K562 (cell line): ENCODE measurements around the gene HMG20B. TPM values are rescaled to one million over a fixed set of nuclear protein-coding genes. Genes with fewer than 3 reads are reported as not detected.

Source experiments
- CREM ChIP-seq: IDR thresholded peaks from 2 replicates; pipeline ENCODE4 v1.6.1; 2014; ENCODE audit warnings: antibody characterized with exemption, low read depth
- HIVEP1 ChIP-seq: fragments of 250-450 bp; sonication (Bioruptor Pico); IDR thresholded peaks from 2 replicates; pipeline ENCODE4 v1.4.0; 2020; ENCODE audit warnings: mild to moderate bottlenecking
- HOMEZ ChIP-seq: fragments of 250-450 bp; sonication (Bioruptor Pico); IDR thresholded peaks from 2 replicates; pipeline ENCODE4 v1.4.0; 2020; ENCODE audit warnings: mild to moderate bottlenecking, moderate library complexity
- NCOA6 ChIP-seq: fragments of 450-650 bp; IDR thresholded peaks from 2 replicates; pipeline ENCODE4 v1.6.1; 2017; ENCODE audit warnings: mild to moderate bottlenecking
- NRF1 ChIP-seq, 2 experiments: fragments of 450-650 bp; IDR thresholded peaks in 1 of 2; conservative IDR thresholded peaks in 1 of 2; 2 replicates each; pipeline ENCODE4 v1.6.1; 2014; ENCODE audit warnings: mild to moderate bottlenecking in 2 of 2
- POLR2G ChIP-seq: fragments of 200-400 bp; formaldehyde crosslinking; IDR thresholded peaks from 2 replicates; pipeline ENCODE4 v1.6.1; 2017; ENCODE audit warnings: low read depth, mild to moderate bottlenecking, antibody characterized with exemption, low read length, moderate library complexity
- RAD51 ChIP-seq: fragments of 450-650 bp; IDR thresholded peaks from 2 replicates; pipeline ENCODE4 v1.7.1; 2016; ENCODE audit warnings: low read depth, mild to moderate bottlenecking, borderline replicate concordance
- SIRT6 ChIP-seq: IDR thresholded peaks from one replicate; pipeline ENCODE4 v1.6.1; 2012; ENCODE audit warnings: low read depth, mild to moderate bottlenecking, control low read depth, inconsistent platforms, low read length, moderate library complexity
- TEAD1 ChIP-seq, 2 experiments: fragments of 450-650 bp in 1 of 2; sonication (generic) in 1 of 2; formaldehyde crosslinking; IDR thresholded peaks; 2 replicates each; pipeline versions ENCODE4 v1.4.0 to v1.8.0; 2020 to 2022; ENCODE audit warnings: mild to moderate bottlenecking in 2 of 2, missing genetic modification reagents in 1 of 2
- TEAD4 ChIP-seq, 2 experiments: sonication (generic) in 1 of 2; formaldehyde crosslinking in 1 of 2; IDR thresholded peaks; 2 replicates each; pipeline versions ENCODE4 v1.6.1 to v1.8.0; 2012 to 2022; ENCODE audit warnings: borderline replicate concordance in 1 of 2, inconsistent platforms in 1 of 2, low read length in 1 of 2, mild to moderate bottlenecking in 1 of 2, missing genetic modification reagents in 1 of 2
- TGIF2 ChIP-seq: sonication (generic); formaldehyde crosslinking; IDR thresholded peaks from 2 replicates; pipeline ENCODE4 v1.8.1; 2022; ENCODE audit warnings: mild to moderate bottlenecking, missing genetic modification reagents, moderate library complexity
- TSHZ1 ChIP-seq: fragments of 250-450 bp; sonication (Bioruptor Pico); IDR thresholded peaks from 2 replicates; pipeline ENCODE4 v1.4.0; 2020; ENCODE audit warnings: mild to moderate bottlenecking, moderate library complexity
- VEZF1 ChIP-seq: fragments of 200-800 bp; sonication (Bioruptor generic); IDR thresholded peaks from 2 replicates; pipeline ENCODE4 v1.6.1; 2017; ENCODE audit warnings: missing genetic modification characterization, missing compliant biosample characterization
- XRCC5 ChIP-seq: fragments of 200-400 bp; formaldehyde crosslinking; IDR thresholded peaks from 2 replicates; pipeline ENCODE4 v1.6.1; 2017; ENCODE audit warnings: low read depth, mild to moderate bottlenecking, low read length
- ZNF12 ChIP-seq: sonication (generic); formaldehyde crosslinking; IDR thresholded peaks from 2 replicates; pipeline ENCODE4 v1.4.0; 2020; ENCODE audit warnings: mild to moderate bottlenecking, missing genetic modification reagents
- ZNF133 ChIP-seq: fragments of 250-450 bp; sonication (Bioruptor Pico); IDR thresholded peaks from 2 replicates; pipeline ENCODE4 v1.4.0; 2020; ENCODE audit warnings: mild to moderate bottlenecking
- ZNF146 ChIP-seq: IDR thresholded peaks from one replicate; pipeline ENCODE4 v1.6.1; 2018; ENCODE audit warnings: missing compliant biosample characterization; ENCODE audit not compliant: unreplicated experiment
- ZNF217 ChIP-seq: sonication (generic); formaldehyde crosslinking; IDR thresholded peaks from 2 replicates; pipeline ENCODE4 v1.8.0; 2022; ENCODE audit warnings: mild to moderate bottlenecking, missing genetic modification reagents
- ZNF644 ChIP-seq: fragments of 200-800 bp; sonication (Bioruptor generic); IDR thresholded peaks from 2 replicates; pipeline ENCODE4 v1.6.1; 2016; ENCODE audit warnings: low read depth, missing genetic modification characterization, missing compliant biosample characterization
- polyA plus RNA-seq, 8 experiments: library from polyadenylated mRNA; depleted of rRNA in 4 of 8; stranded (reverse) in 5 of 8; unstranded in 3 of 8; fragments of >200 nt; fragmentation: Nextera tagmentation in 2 of 8; fragmentation: Illumina TruSeq in 1 of 8; extraction: Ambion mirVana in 2 of 8; extraction: Trizol in 1 of 8; gene quantifications; 2 replicates each; pipeline versions ENCODE4 v1.2.1 to v1.2.3, GENCODE V29; 2011 to 2014; ENCODE audit warnings: inconsistent platforms in 1 of 8, missing spikeins in 1 of 8
- total RNA-seq, 7 experiments: library from RNA; depleted of rRNA in 6 of 7; stranded (reverse); fragments of >200 nt in 6 of 7; fragmentation: Illumina TruSeq in 2 of 7; extraction: Trizol in 2 of 7; gene quantifications; 2 replicates each; pipeline versions ENCODE4 v1.2.1 to v1.2.3, GENCODE V29; 2011 to 2021; ENCODE audit warnings: low replicate concordance in 1 of 7

The HMG20B gene
- total and polyA plus RNA-seq, 9 of the 15 experiments (the other 6 are each of a cell fraction or from before 2014, with no cell fraction given), result 0.35 to 172 (median 38.6) TPM

- TF ChIP-seq NRF1 (conservative IDR thresholded peaks at IDR 0.05 in 1 of 2, IDR thresholded peaks at IDR 0.05 in 1 of 2), result peak; percentile 77 to 78
- 0 out of 2 replicates have a peak, but pooled peaks have one; percentile 26 for TF ChIP-seq HOMEZ (CRISPR knock-in tag)
- no peak for TF ChIP-seq TEAD4 (IDR thresholded peaks at IDR 0.05; ENCODE audit: low read length)
- no peak for TF ChIP-seq TEAD4 (CRISPR knock-in tag; IDR thresholded peaks at IDR 0.05; ENCODE audit: borderline replicate concordance)
- no peak for TF ChIP-seq TGIF2 (CRISPR knock-in tag)
- no peak for TF ChIP-seq ZNF133
- no peak for TF ChIP-seq CREM
- TF ChIP-seq SIRT6, result no peak
- TF ChIP-seq XRCC5, result no peak
- TF ChIP-seq ZNF146 (CRISPR knock-in tag), result no peak
- TF ChIP-seq TSHZ1 (CRISPR knock-in tag), result no peak
- TF ChIP-seq ZNF217 (CRISPR knock-in tag), result no peak
- 0 out of 4 replicates have a peak, but pooled peaks of 1 of the 2 experiments have one; percentile 3 for TF ChIP-seq TEAD1 (CRISPR knock-in tag; IDR thresholded peaks at IDR 0.05)
- no peak for TF ChIP-seq HIVEP1 (CRISPR knock-in tag)
- TF ChIP-seq RAD51, result no peak
- peak; percentile 57; the same call in 1 of the 2 replicates for TF ChIP-seq ZNF12 (CRISPR knock-in tag)
- TF ChIP-seq VEZF1 (CRISPR knock-in tag), result peak; percentile 90
- TF ChIP-seq NCOA6, result no peak
- peak; percentile 68 for TF ChIP-seq POLR2G
- no peak for TF ChIP-seq ZNF644 (tag)
Observed at GRCh38 chr19:3606690-3607289, 34.0 kb downstream of the HMG20B start, which contains the start of gene TBXA2R (continued).
